MM.1S (cell line): Measurements from ENCODE around the gene MAFB.

Source experiments
- DNase-seq: peaks from one replicate; pipeline ENCODE4 v3.0.0-alpha.2; 2015
- H2AFZ ChIP-seq: fragments of 300-600 bp; sonication (generic); 2 replicates; pipeline ENCODE4 v1.6.0; 2016; ENCODE audit warnings: antibody characterized with exemption, low read length
- H3F3A ChIP-seq: fragments of 300-600 bp; sonication (generic); 2 replicates; pipeline ENCODE4 v1.6.1; 2016; ENCODE audit warnings: mild to moderate bottlenecking, antibody characterized with exemption, low read length, moderate library complexity, mixed read lengths; ENCODE audit not compliant: insufficient read depth
- H3K27ac ChIP-seq: fragments of 300-600 bp; sonication (generic); 2 replicates; pipeline ENCODE4 v1.5.1; 2016; ENCODE audit warnings: mild to moderate bottlenecking, low read length
- H3K27me3 ChIP-seq: fragments of 300-600 bp; sonication (generic); replicated peaks from 2 replicates; pipeline ENCODE4 v1.6.0; 2016; ENCODE audit warnings: low read length; ENCODE audit not compliant: insufficient read depth
- H3K36me3 ChIP-seq: fragments of 300-600 bp; sonication (generic); replicated peaks from 2 replicates; pipeline ENCODE4 v1.6.1; 2016; ENCODE audit warnings: mild to moderate bottlenecking, low read length, mixed read lengths; ENCODE audit not compliant: insufficient read depth
- H3K4me1 ChIP-seq: fragments of 300-600 bp; sonication (generic); 2 replicates; pipeline ENCODE4 v1.6.1; 2016; ENCODE audit warnings: low read length, mixed read lengths
- H3K4me2 ChIP-seq: fragments of 300-600 bp; sonication (generic); 2 replicates; pipeline ENCODE4 v1.6.0; 2016; ENCODE audit warnings: low read depth, low read length
- H3K4me3 ChIP-seq: fragments of 300-600 bp; sonication (generic); 2 replicates; pipeline ENCODE4 v1.5.1; 2016; ENCODE audit warnings: low read length, mixed read lengths
- H3K79me2 ChIP-seq: fragments of 300-600 bp; sonication (generic); 2 replicates; pipeline ENCODE4 v1.6.1; 2016; ENCODE audit warnings: mixed run types, low read length, mixed read lengths
- H3K9ac ChIP-seq: fragments of 300-600 bp; sonication (generic); 2 replicates; pipeline ENCODE4 v1.6.1; 2016; ENCODE audit warnings: low read length, mixed read lengths
- H3K9me2 ChIP-seq: fragments of 300-600 bp; sonication (generic); replicated peaks from 2 replicates; pipeline ENCODE4 v1.6.1; 2016; ENCODE audit warnings: mild to moderate bottlenecking, low read length, mixed read lengths; ENCODE audit not compliant: insufficient read depth
- H3K9me3 ChIP-seq: fragments of 300-600 bp; sonication (generic); replicated peaks from 2 replicates; pipeline ENCODE4 v1.6.1; 2016; ENCODE audit warnings: mild to moderate bottlenecking, low read length, mixed read lengths; ENCODE audit not compliant: insufficient read depth
- H4K20me1 ChIP-seq: fragments of 300-600 bp; sonication (generic); 2 replicates; pipeline ENCODE4 v1.6.1; 2016; ENCODE audit warnings: mild to moderate bottlenecking, low read length, moderate library complexity, mixed read lengths; ENCODE audit not compliant: insufficient read depth
- CTCF ChIP-seq: fragments of 300-600 bp; sonication (generic); IDR thresholded peaks from 2 replicates; pipeline ENCODE4 v1.5.1; 2016; ENCODE audit warnings: antibody characterized with exemption, low read length, mixed read lengths
- EZH2 ChIP-seq: fragments of 300-600 bp; sonication (generic); optimal IDR thresholded peaks from 2 replicates; pipeline ENCODE3; 2017; ENCODE audit warnings: low read depth, mild to moderate bottlenecking, antibody characterized with exemption, low read length, mixed read lengths
- EZH2phosphoT487 ChIP-seq: fragments of 300-600 bp; sonication (generic); IDR thresholded peaks from 2 replicates; pipeline ENCODE4 v1.6.1; 2018; ENCODE audit warnings: antibody characterized with exemption, low read length

The MAFB gene

GRCh38 chr20:40646361-40646760 lies 42.7 kb downstream of the MAFB start:
- Histone ChIP-seq H3K27ac (no peak overlapping the region), H3F3A (no peaks in the 10 kb centered on the region), H3K27me3 (no peaks in the 10 kb centered on the region), H3K9me3 (no peaks in the 10 kb centered on the region), H3K4me2 (no peak overlapping the region), H3K36me3 (no peaks in the 10 kb centered on the region), H3K4me1 (no peaks in the 10 kb centered on the region), H4K20me1 (no peaks in the 10 kb centered on the region), H3K9me2 (no peaks in the 10 kb centered on the region), H3K9ac (no peak overlapping the region), H2AFZ (no peak overlapping the region), H3K4me3 (no peak overlapping the region), H3K79me2 (no peaks in the 10 kb centered on the region)
- TF ChIP-seq CTCF (no peak), EZH2phosphoT487 (no peak), EZH2 (no peak)
- no peak for DNase-seq

- H3K4me1 ChIP-seq: no peaks in the 10 kb centered on the region
- TF ChIP-seq CTCF (no peak), EZH2phosphoT487 (no peak), EZH2 (no peak)
- no peak overlapping the region for H3K4me3 ChIP-seq
- H3K27me3 ChIP-seq: no peaks in the 10 kb centered on the region
- H3K4me2 ChIP-seq: no peak overlapping the region
- no peaks in the 10 kb centered on the region for H3K9me3 ChIP-seq
- H3K36me3 ChIP-seq: no peaks in the 10 kb centered on the region
- no peaks in the 10 kb centered on the region for H4K20me1 ChIP-seq
- H2AFZ ChIP-seq: no peak overlapping the region
- H3K79me2 ChIP-seq: no peaks in the 10 kb centered on the region
- no peak overlapping the region for H3K27ac ChIP-seq
- no peaks in the 10 kb centered on the region for H3F3A ChIP-seq
- no peak for DNase-seq
- no peaks in the 10 kb centered on the region for H3K9me2 ChIP-seq
- no peak overlapping the region for H3K9ac ChIP-seq
Measured at GRCh38 chr20:40644863-40645262, 44.2 kb downstream of the MAFB start.

GRCh38 chr20:40643891-40644290 lies 45.1 kb downstream of the MAFB start:
- H4K20me1 ChIP-seq: no peaks in the 10 kb centered on the region
- H3K36me3 ChIP-seq: no peaks in the 10 kb centered on the region
- H3K27me3 ChIP-seq: no peaks in the 10 kb centered on the region
- H2AFZ ChIP-seq: no peak overlapping the region
- H3K4me2 ChIP-seq: no peak overlapping the region
- H3K79me2 ChIP-seq: no peaks in the 10 kb centered on the region
- H3F3A ChIP-seq: no peaks in the 10 kb centered on the region
- no peak overlapping the region for H3K4me3 ChIP-seq
- no peak for DNase-seq
- no peak for TF ChIP-seq EZH2
- no peak for TF ChIP-seq CTCF
- TF ChIP-seq EZH2phosphoT487: no peak
- H3K9me2 ChIP-seq: no peaks in the 10 kb centered on the region
- H3K9me3 ChIP-seq: no peaks in the 10 kb centered on the region
- no peaks in the 10 kb centered on the region for H3K4me1 ChIP-seq
- H3K27ac ChIP-seq: no peak overlapping the region
- no peak overlapping the region for H3K9ac ChIP-seq
